ENCODE data around the gene PADI3. TPM values are rescaled to one million over a fixed set of nuclear protein-coding genes. Genes with fewer than 3 reads are reported as not detected.

The PADI3 gene
- total and polyA plus RNA-seq, 9 of the 15 experiments (the other 6 are each of a cell fraction or from before 2014, with no cell fraction given): not detected

GRCh38 chr1:17305576-17306095 lies 56.7 kb downstream of the PADI3 start:
- H2AFZ ChIP-seq (ENCODE audit: low read depth, low read length): no peak overlapping the region
- no peaks in the 10 kb centered on the region for H3K79me2 ChIP-seq (ENCODE audit: control insufficient read depth, insufficient read depth, low read length)
- peaks cover 4% of the 10 kb centered on the region for H3K9me1 ChIP-seq (ENCODE audit: control insufficient read depth, insufficient read depth, low read length)
- no peak overlapping the region for H3K4me3 ChIP-seq
- CTCF ChIA-PET (ENCODE audit: low intra/inter-chr PET ratio): no interaction called here
- 0 out of 2 replicates have a peak, but pooled peaks cover 3% of the 10 kb centered on the region for H3K9me3 ChIP-seq (replicated peaks; ENCODE audit: control insufficient read depth, insufficient read depth, low read depth, low read length)
- no peak overlapping the region for H3K9ac ChIP-seq (ENCODE audit: insufficient read depth in 1 of 2, low read depth in 2 of 2, low read length in 2 of 2)
- H3K4me1 ChIP-seq (replicated peaks in 1 of 2; ENCODE audit: control insufficient read depth in 2 of 2, insufficient read depth in 2 of 2, low read length in 2 of 2): peaks cover 13 to 16% of the 10 kb centered on the region in 2 experiments
- FAIRE-seq: no peak
- H3K4me2 ChIP-seq (ENCODE audit: insufficient read depth, low read length): no peak overlapping the region
- WGBS (ENCODE audit: insufficient coverage, low coverage, missing lambda C conversion rate): 4% methylated on average over 13 of the region's 14 CpGs
- TF ChIP-seq CEBPB (tag; IDR thresholded peaks at IDR 0.05): 0 out of 2 replicates have a peak, but pooled peaks have one; percentile 15
- no peak for TF ChIP-seq MXI1 (IDR thresholded peaks at IDR 0.05; ENCODE audit: low read depth, low read length)
- peak in 1 of 2 experiments; percentile 22; a peak in 1 of 4 replicates for TF ChIP-seq KDM1A (IDR thresholded peaks at IDR 0.05)
- DNase-seq (ENCODE audit: extremely low read depth in 1 of 4, low spot score in 3 of 4): no peak
- POLR2A ChIA-PET: interaction anchor here (0.8 to 1.1 kb wide), 2 partner anchors 16 to 17 kb away, joined by 3 read pairs; no protein-coding TSS in a partner anchor
- H3K27me3 ChIP-seq (ENCODE audit: control insufficient read depth in 2 of 2, insufficient read depth in 2 of 2, low read length in 2 of 2): peaks cover 6 to 29% of the 10 kb centered on the region in 2 experiments; a peak in 4 of 5 replicates
- no peak overlapping the region for H3K27ac ChIP-seq (ENCODE audit: extremely low read depth, low read depth, low read length)
- no peaks in the 10 kb centered on the region; the same call in 1 of the 2 replicates for H4K20me1 ChIP-seq (replicated peaks; ENCODE audit: control insufficient read depth, insufficient read depth, low read length)
- no peaks in the 10 kb centered on the region for H3K36me3 ChIP-seq (ENCODE audit: control insufficient read depth, insufficient read depth, low read length)
- BruUV-seq (replicated peaks): no TSS peak
- no peak for ATAC-seq
- intact Hi-C loops (cut with micrococcal nuclease) (no loop called here), in situ Hi-C loops (cut with MboI) (no loop called here)

- no peak overlapping the region for H2AFZ ChIP-seq (ENCODE audit: low read depth, low read length)
- intact Hi-C loops (cut with micrococcal nuclease) (no loop called here), in situ Hi-C loops (cut with MboI) (no loop called here)
- POLR2A ChIA-PET: interaction anchor here (0.8 kb wide), 1 partner anchor 18 kb away, joined by 3 read pairs; no protein-coding TSS in a partner anchor
- H3K36me3 ChIP-seq (ENCODE audit: control insufficient read depth, insufficient read depth, low read length): no peaks in the 10 kb centered on the region
- 8% methylated on average over 6 of the region's 6 CpGs for WGBS (ENCODE audit: insufficient coverage, low coverage, missing lambda C conversion rate)
- no peak overlapping the region for H3K27ac ChIP-seq (ENCODE audit: extremely low read depth, low read depth, low read length)
- BruUV-seq (replicated peaks): no TSS peak
- peaks cover 6 to 29% of the 10 kb centered on the region in 2 experiments; a peak in 4 of 5 replicates for H3K27me3 ChIP-seq (ENCODE audit: control insufficient read depth in 2 of 2, insufficient read depth in 2 of 2, low read length in 2 of 2)
- 0 out of 2 replicates have a peak, but pooled peaks cover 2% of the 10 kb centered on the region for H3K9me3 ChIP-seq (replicated peaks; ENCODE audit: control insufficient read depth, insufficient read depth, low read depth, low read length)
- ATAC-seq (no peak), FAIRE-seq (no peak), DNase-seq (ENCODE audit: extremely low read depth in 1 of 4, low spot score in 3 of 4) (no peak)
- no peaks in the 10 kb centered on the region for H3K79me2 ChIP-seq (ENCODE audit: control insufficient read depth, insufficient read depth, low read length)
- H3K4me1 ChIP-seq (replicated peaks in 1 of 2; ENCODE audit: control insufficient read depth in 2 of 2, insufficient read depth in 2 of 2, low read length in 2 of 2): peaks cover 13 to 16% of the 10 kb centered on the region in 2 experiments
- no peak overlapping the region for H3K4me3 ChIP-seq
- no peak overlapping the region for H3K9ac ChIP-seq (ENCODE audit: insufficient read depth in 1 of 2, low read depth in 2 of 2, low read length in 2 of 2)
- no peak overlapping the region for H3K4me2 ChIP-seq (ENCODE audit: insufficient read depth, low read length)
- no peaks in the 10 kb centered on the region; the same call in 1 of the 2 replicates for H4K20me1 ChIP-seq (replicated peaks; ENCODE audit: control insufficient read depth, insufficient read depth, low read length)
- peaks cover 4% of the 10 kb centered on the region for H3K9me1 ChIP-seq (ENCODE audit: control insufficient read depth, insufficient read depth, low read length)
- CTCF ChIA-PET (ENCODE audit: low intra/inter-chr PET ratio): no interaction called here
- TF ChIP-seq MAFG (tag; conservative IDR thresholded peaks at IDR 0.05) (no peak), CEBPB (tag; IDR thresholded peaks at IDR 0.05) (no peak), NFIX (CRISPR knock-in tag; IDR thresholded peaks at IDR 0.05; ENCODE audit: low read depth) (no peak), REST (IDR thresholded peaks at IDR 0.05; ENCODE audit: borderline replicate concordance) (peak; percentile 43; the same call in 1 of the 2 replicates), REST (CRISPR knock-in tag; IDR thresholded peaks at IDR 0.05; ENCODE audit: low read depth) (no peak), ARID1B (IDR thresholded peaks at IDR 0.05) (no peak)
Observed at GRCh38 chr1:17306407-17306806, 57.5 kb downstream of the PADI3 start.
